Panc1 (cell line): Measurements from ENCODE around the gene PRKAG2. TPM values are rescaled to one million over a fixed set of nuclear protein-coding genes. Genes with fewer than 3 reads are reported as not detected.

Experiments used
- ATAC-seq: fragments of 200-7000 bp; cut with Tn5 transposase; 2 replicates; pipeline ENCODE4 v1.9.1; 2020; ENCODE audit warnings: mild to moderate bottlenecking, moderate library complexity
- BruUV-seq: library from RNA; stranded (reverse); fragments of 400-500 nt; replicated peaks from 2 replicates; lab custom pipeline; 2021; lab: Mats Ljungman, UMichigan
- CTCF ChIA-PET: fragments of 300-600 bp; sonication (Branson Sonifier 250); formaldehyde crosslinking; loops from one replicate; lab custom pipeline; 2022; ENCODE audit warnings: antibody characterized with exemption; lab: Charles Lee
- POLR2A ChIA-PET: fragments of 300-600 bp; sonication (Branson Sonifier 250); formaldehyde crosslinking; loops from one replicate; lab custom pipeline; 2022; ENCODE audit warnings: antibody characterized with exemption; lab: Charles Lee
- DNase-seq: peaks from one replicate; pipeline ENCODE4 v3.0.0-alpha.2; 2010; ENCODE audit warnings: low read depth, low spot score
- H3K27ac ChIP-seq: 2 replicates; pipeline ENCODE4 v1.5.1; 2011; ENCODE audit warnings: mild to moderate bottlenecking, low read length, inconsistent platforms
- H3K27me3 ChIP-seq: fragments of 200-500 bp; sonication (Bioruptor generic); 2 replicates; pipeline ENCODE4 v1.6.0; 2014; ENCODE audit warnings: low read length, inconsistent platforms; ENCODE audit not compliant: control insufficient read depth, insufficient read depth
- H3K36me3 ChIP-seq: fragments of 200-500 bp; sonication (Bioruptor generic); 2 replicates; pipeline ENCODE4 v1.5.1; 2014; ENCODE audit warnings: inconsistent platforms, mild to moderate bottlenecking, low read length, moderate library complexity; ENCODE audit not compliant: control insufficient read depth, insufficient read depth
- H3K4me1 ChIP-seq: 2 replicates; pipeline ENCODE4 v1.5.1; 2011; ENCODE audit warnings: inconsistent platforms, mild to moderate bottlenecking, low read length, moderate library complexity; ENCODE audit not compliant: control insufficient read depth, insufficient read depth
- H3K4me3 ChIP-seq, 2 experiments: 2 replicates each; pipeline ENCODE4 v1.5.1; 2011 to 2012; ENCODE audit warnings: low read depth in 2 of 2, low read length in 2 of 2, mild to moderate bottlenecking in 2 of 2, inconsistent platforms in 1 of 2, moderate library complexity in 1 of 2
- H3K9me3 ChIP-seq: fragments of 200-500 bp; sonication (Bioruptor generic); 2 replicates; pipeline ENCODE4 v1.5.1; 2014; ENCODE audit warnings: low read depth, mild to moderate bottlenecking, inconsistent platforms, low read length, moderate library complexity; ENCODE audit not compliant: control insufficient read depth, insufficient read depth
- POLR2AphosphoS5 ChIP-seq: IDR thresholded peaks from 2 replicates; pipeline ENCODE4 v1.6.1; 2012; ENCODE audit warnings: mild to moderate bottlenecking, low read depth, low read length, moderate library complexity
- SIN3A ChIP-seq: IDR thresholded peaks from 2 replicates; pipeline ENCODE4 v1.6.1; 2012; ENCODE audit warnings: low read depth, mild to moderate bottlenecking, low read length, moderate library complexity, borderline replicate concordance; ENCODE audit not compliant: insufficient read depth
- TCF7L2 ChIP-seq: IDR thresholded peaks from 2 replicates; pipeline ENCODE4 v1.6.1; 2011; ENCODE audit warnings: mild to moderate bottlenecking, low read depth, low read length, inconsistent platforms
- in situ Hi-C: cut with HindIII; loops from 2 replicates; pipeline ENCODE4 v1.10.0; 2016; ENCODE audit warnings: low sequenced_read_pairs, low pct_unique_long_range_greater_than_20kb
- intact Hi-C: fragments of 100-400 bp; cut with micrococcal nuclease; formaldehyde crosslinking; loops from one replicate; pipeline ENCODE4 v1.10.0; 2022; ENCODE audit not compliant: unreplicated experiment
- total RNA-seq: library from RNA; stranded (reverse); gene quantifications from one replicate; pipeline ENCODE4 v1.2.1, GENCODE V29; 2021; ENCODE audit not compliant: unreplicated experiment
- TF ChIP-seq, protein P1 (sequence below): fragments of 450-650 bp; IDR thresholded peaks from 2 replicates; pipeline ENCODE4 v1.5.1; 2017; ENCODE audit warnings: mild to moderate bottlenecking
- TF ChIP-seq, protein P2 (sequence below), 2 experiments: IDR thresholded peaks; 2 replicates each; pipeline ENCODE4 v1.6.1; 2011 to 2012; ENCODE audit warnings: low read depth in 2 of 2, control low read depth in 1 of 2, low read length in 1 of 2, mild to moderate bottlenecking in 1 of 2, moderate library complexity in 1 of 2; ENCODE audit not compliant: insufficient read depth in 1 of 2

Gene PRKAG2
- total RNA-seq, 1 experiment from 2014 or later = 71.6 TPM

DNA sequence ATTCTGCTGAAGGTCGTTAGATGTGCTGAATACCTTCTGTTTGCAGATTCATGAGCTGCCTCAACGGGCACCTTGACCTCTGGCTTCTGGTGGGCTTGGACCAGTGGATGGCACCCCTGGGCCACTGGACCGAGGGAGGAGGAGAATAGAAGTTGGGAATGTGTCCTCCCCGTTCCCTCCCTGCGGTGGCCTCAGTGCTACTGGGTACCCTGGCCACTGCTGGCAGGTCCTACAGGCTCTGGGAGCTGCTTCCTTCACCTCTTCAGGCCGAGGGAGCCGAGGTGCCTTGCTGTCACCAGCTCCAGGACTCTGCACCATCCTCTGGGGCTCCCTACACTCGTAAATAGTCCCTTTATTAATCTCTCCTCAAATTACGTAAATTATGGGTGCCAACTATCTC lies 47.1 kb upstream of the PRKAG2 start:
- intact Hi-C loops = no loop called here
- H3K4me1 ChIP-seq = no peaks in the 10 kb centered on the region
- no peaks in the 10 kb centered on the region for H3K9me3 ChIP-seq
- DNase-seq = no peak
- TF ChIP-seq TCF7L2 (no peak), POLR2AphosphoS5 (no peak), SIN3A (no peak)
- TF ChIP-seq, protein P1, sequence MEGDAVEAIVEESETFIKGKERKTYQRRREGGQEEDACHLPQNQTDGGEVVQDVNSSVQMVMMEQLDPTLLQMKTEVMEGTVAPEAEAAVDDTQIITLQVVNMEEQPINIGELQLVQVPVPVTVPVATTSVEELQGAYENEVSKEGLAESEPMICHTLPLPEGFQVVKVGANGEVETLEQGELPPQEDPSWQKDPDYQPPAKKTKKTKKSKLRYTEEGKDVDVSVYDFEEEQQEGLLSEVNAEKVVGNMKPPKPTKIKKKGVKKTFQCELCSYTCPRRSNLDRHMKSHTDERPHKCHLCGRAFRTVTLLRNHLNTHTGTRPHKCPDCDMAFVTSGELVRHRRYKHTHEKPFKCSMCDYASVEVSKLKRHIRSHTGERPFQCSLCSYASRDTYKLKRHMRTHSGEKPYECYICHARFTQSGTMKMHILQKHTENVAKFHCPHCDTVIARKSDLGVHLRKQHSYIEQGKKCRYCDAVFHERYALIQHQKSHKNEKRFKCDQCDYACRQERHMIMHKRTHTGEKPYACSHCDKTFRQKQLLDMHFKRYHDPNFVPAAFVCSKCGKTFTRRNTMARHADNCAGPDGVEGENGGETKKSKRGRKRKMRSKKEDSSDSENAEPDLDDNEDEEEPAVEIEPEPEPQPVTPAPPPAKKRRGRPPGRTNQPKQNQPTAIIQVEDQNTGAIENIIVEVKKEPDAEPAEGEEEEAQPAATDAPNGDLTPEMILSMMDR = no peak
- TF ChIP-seq, protein P2, sequence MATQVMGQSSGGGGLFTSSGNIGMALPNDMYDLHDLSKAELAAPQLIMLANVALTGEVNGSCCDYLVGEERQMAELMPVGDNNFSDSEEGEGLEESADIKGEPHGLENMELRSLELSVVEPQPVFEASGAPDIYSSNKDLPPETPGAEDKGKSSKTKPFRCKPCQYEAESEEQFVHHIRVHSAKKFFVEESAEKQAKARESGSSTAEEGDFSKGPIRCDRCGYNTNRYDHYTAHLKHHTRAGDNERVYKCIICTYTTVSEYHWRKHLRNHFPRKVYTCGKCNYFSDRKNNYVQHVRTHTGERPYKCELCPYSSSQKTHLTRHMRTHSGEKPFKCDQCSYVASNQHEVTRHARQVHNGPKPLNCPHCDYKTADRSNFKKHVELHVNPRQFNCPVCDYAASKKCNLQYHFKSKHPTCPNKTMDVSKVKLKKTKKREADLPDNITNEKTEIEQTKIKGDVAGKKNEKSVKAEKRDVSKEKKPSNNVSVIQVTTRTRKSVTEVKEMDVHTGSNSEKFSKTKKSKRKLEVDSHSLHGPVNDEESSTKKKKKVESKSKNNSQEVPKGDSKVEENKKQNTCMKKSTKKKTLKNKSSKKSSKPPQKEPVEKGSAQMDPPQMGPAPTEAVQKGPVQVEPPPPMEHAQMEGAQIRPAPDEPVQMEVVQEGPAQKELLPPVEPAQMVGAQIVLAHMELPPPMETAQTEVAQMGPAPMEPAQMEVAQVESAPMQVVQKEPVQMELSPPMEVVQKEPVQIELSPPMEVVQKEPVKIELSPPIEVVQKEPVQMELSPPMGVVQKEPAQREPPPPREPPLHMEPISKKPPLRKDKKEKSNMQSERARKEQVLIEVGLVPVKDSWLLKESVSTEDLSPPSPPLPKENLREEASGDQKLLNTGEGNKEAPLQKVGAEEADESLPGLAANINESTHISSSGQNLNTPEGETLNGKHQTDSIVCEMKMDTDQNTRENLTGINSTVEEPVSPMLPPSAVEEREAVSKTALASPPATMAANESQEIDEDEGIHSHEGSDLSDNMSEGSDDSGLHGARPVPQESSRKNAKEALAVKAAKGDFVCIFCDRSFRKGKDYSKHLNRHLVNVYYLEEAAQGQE (IDR thresholded peaks at IDR 0.05; ENCODE audit: insufficient read depth in 1 of 2, low read depth in 2 of 2, low read length in 1 of 2) = no peak
- no peak for ATAC-seq
- H3K27ac ChIP-seq = no peak overlapping the region
- no TSS peak for BruUV-seq
- in situ Hi-C loops = no loop called here
- CTCF ChIA-PET = interaction anchor here (1.4 kb wide), 1 partner anchor 8 kb away, joined by 3 read pairs; no protein-coding TSS in a partner anchor
- no peak overlapping the region for H3K4me3 ChIP-seq
- H3K36me3 ChIP-seq = no peaks in the 10 kb centered on the region
- no peaks in the 10 kb centered on the region; the same call in 1 of the 2 replicates for H3K27me3 ChIP-seq
- POLR2A ChIA-PET = no interaction called here

DNA sequence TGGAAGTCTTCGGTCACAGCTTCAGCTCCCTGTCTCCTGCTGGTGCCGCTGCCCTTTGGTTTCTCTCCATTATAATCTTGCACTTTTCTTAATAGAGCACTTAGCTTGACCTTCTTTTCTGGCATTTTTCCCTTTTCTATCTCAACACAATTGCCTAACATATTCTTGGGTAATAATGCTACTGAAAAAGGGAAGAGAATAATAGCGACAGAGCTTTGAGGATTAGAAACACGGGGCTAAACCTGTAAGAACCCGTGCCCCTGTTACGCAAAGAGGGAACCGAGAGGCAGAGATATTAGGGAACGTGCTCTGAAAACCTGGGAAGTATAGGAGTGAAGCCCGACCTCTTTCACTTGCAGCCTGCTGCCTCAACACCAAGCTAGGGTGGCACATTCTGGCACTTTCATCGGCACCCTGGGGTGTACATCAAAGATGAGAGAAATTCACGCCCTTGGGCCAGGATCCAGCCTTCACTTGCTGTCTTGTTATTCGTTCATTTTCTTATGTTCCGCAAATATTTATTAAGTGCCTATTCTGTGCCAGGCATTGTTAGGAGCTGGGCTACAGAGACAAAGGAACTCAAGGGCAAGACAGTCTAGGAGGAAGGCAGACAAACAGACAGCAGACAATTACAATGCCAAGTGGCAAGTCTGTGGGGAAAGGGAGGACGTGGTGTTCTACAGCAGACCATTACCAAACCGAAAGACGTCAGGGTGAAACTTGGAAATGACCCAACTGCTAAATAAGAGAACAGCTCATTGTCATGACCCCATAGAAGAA lies 46.4 kb upstream of the PRKAG2 start:
- no TSS peak for BruUV-seq
- TF ChIP-seq, protein P1 = no peak
- no peak for TF ChIP-seq POLR2AphosphoS5
- TF ChIP-seq SIN3A = no peak
- TF ChIP-seq TCF7L2 = no peak
- TF ChIP-seq, protein P2 (IDR thresholded peaks at IDR 0.05; ENCODE audit: insufficient read depth in 1 of 2, low read depth in 2 of 2, low read length in 1 of 2) = no peak
- POLR2A ChIA-PET = no interaction called here
- DNase-seq (no peak), ATAC-seq (no peak)
- in situ Hi-C loops = no loop called here
- Histone ChIP-seq H3K9me3 (no peaks in the 10 kb centered on the region), H3K27me3 (no peaks in the 10 kb centered on the region; the same call in 1 of the 2 replicates), H3K4me3 (no peak overlapping the region), H3K27ac (no peak overlapping the region), H3K4me1 (peaks cover under 1% of the 10 kb centered on the region; the same call in 1 of the 2 replicates), H3K36me3 (no peaks in the 10 kb centered on the region)
- CTCF ChIA-PET = interaction anchor here (1.4 kb wide), 1 partner anchor 9 kb away, joined by 3 read pairs; no protein-coding TSS in a partner anchor
- intact Hi-C loops = no loop called here
